Left lung (tissue), 10 donors: ENCODE measurements around the gene FAT1. TPM values are rescaled to one million over a fixed set of nuclear protein-coding genes. Genes with fewer than 3 reads are reported as not detected.

Experiments used
- ATAC-seq: fragments of 200-7000 bp; cut with Tn5 transposase; one replicate; pipeline ENCODE4 v1.9.1; 2020; ENCODE audit warnings: moderate library complexity
- DNase-seq, 4 donors: peaks; one replicate each; pipeline ENCODE4 v3.0.0-alpha.2; 2013 to 2020
- H3K27ac ChIP-seq, 2 donors: fragments of 200-600 bp; sonication (generic) in 1 of 2; one replicate each; pipeline versions ENCODE4 v1.5.0 to v1.8.0; 2020 to 2021
- H3K27me3 ChIP-seq, 2 donors: fragments of 200-600 bp; sonication (generic) in 1 of 2; one replicate each; pipeline versions ENCODE4 v1.5.0 to v1.8.0; 2020 to 2021
- H3K36me3 ChIP-seq, 2 donors: fragments of 200-600 bp; sonication (generic) in 1 of 2; one replicate each; pipeline versions ENCODE4 v1.5.0 to v1.8.0; 2020 to 2021
- H3K4me1 ChIP-seq, 2 donors: fragments of 200-600 bp; one replicate each; pipeline ENCODE4 v1.8.0; 2021
- H3K4me3 ChIP-seq, 2 donors: fragments of 200-600 bp; sonication (generic) in 1 of 2; one replicate each; pipeline versions ENCODE4 v1.5.0 to v1.8.0; 2020 to 2021; ENCODE audit warnings: mild to moderate bottlenecking in 1 of 2
- H3K9me3 ChIP-seq, 2 donors: fragments of 200-600 bp; sonication (generic) in 1 of 2; one replicate each; pipeline versions ENCODE4 v1.5.0 to v1.8.0; 2020 to 2021
- intact Hi-C, 2 donors: fragments of 100-400 bp; cut with DNase I; formaldehyde crosslinking; loops; one replicate each; pipeline versions ENCODE4 v1.11.2 to v1.14.2; 2022
- polyA plus RNA-seq, 6 donors: library from polyadenylated mRNA; unstranded; fragments of 120-200 nt; gene quantifications; one replicate each; pipeline ENCODE4 v1.2.1, GENCODE V29; 2013; ENCODE audit not compliant: insufficient read length in 6 of 6
- total RNA-seq, 2 donors: library from RNA; stranded (reverse); fragmentation: NEBNext Ultra II Directional; extraction: Animal tissue kit (Norgen Biotek cat#: 25700); gene quantifications; one replicate each; pipeline ENCODE4 v1.2.1, GENCODE V29; 2021
- TF ChIP-seq, protein P1 (sequence below), 2 donors: fragments of 200-600 bp; sonication (generic) in 1 of 2; IDR thresholded peaks; one replicate each; pipeline versions ENCODE4 v1.5.0 to v1.8.0; 2021; ENCODE audit warnings: antibody characterized with exemption in 2 of 2
- donor health status: DM: no; HTN: yes; CAD: no.
- donor health status: DM: no; HTN: no; CAD: no.

The FAT1 gene
- total and polyA plus RNA-seq, 8 donors: 70.3 to 278 (median 232) TPM

DNA sequence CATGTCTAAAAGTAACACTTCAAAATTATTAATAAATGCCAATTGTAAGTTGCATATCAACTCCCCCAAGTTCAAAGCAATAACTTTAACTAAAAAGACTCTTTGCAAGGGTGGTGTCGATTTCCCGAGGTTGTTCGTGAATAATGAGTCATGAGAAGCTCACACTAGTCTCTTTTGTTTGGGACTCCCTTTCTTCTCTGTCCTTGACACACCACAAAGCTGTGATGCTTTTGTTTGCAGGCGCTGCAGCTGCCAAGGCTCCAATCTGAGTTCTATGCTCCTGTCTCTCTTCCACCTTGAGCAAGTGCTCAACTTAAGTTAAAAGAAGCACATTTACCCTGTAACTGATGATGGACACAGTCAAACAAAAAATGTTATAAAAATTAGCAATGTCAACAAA, 65.9 kb downstream of the FAT1 start:
- TF ChIP-seq, protein P1, sequence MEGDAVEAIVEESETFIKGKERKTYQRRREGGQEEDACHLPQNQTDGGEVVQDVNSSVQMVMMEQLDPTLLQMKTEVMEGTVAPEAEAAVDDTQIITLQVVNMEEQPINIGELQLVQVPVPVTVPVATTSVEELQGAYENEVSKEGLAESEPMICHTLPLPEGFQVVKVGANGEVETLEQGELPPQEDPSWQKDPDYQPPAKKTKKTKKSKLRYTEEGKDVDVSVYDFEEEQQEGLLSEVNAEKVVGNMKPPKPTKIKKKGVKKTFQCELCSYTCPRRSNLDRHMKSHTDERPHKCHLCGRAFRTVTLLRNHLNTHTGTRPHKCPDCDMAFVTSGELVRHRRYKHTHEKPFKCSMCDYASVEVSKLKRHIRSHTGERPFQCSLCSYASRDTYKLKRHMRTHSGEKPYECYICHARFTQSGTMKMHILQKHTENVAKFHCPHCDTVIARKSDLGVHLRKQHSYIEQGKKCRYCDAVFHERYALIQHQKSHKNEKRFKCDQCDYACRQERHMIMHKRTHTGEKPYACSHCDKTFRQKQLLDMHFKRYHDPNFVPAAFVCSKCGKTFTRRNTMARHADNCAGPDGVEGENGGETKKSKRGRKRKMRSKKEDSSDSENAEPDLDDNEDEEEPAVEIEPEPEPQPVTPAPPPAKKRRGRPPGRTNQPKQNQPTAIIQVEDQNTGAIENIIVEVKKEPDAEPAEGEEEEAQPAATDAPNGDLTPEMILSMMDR (IDR thresholded peaks at IDR 0.05): no peak
- DNase-seq (no peak), ATAC-seq (no peak)
- H3K9me3 ChIP-seq: no peaks in the 10 kb centered on the region
- H3K4me3 ChIP-seq: no peak overlapping the region
- H3K4me1 ChIP-seq: no peaks in the 10 kb centered on the region
- intact Hi-C loops: no loop called here
- no peaks in the 10 kb centered on the region for H3K27me3 ChIP-seq
- H3K27ac ChIP-seq: no peak overlapping the region
- H3K36me3 ChIP-seq: no peaks in the 10 kb centered on the region

DNA sequence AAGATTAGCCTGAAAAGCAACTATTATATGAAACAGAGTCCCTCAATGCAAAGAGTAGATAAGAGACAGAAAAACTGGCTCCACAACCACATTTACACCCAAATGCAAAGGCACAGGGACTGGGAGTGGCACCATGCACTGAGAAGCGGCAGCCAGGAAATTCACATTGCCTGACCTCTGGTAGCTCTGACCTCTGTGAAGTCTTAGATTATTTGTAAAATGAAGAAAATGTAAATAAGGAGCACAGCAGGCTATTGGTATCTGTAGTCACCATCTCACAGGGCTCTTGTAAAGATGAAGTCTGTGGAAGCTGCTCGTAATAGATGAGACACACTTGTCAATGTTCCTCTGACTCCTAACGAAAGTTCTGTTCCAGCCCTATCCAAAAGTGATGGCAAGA, 69.7 kb downstream of the FAT1 start:
- Histone ChIP-seq H3K9me3 (no peaks in the 10 kb centered on the region), H3K27ac (no peak overlapping the region), H3K27me3 (no peaks in the 10 kb centered on the region), H3K36me3 (no peaks in the 10 kb centered on the region), H3K4me3 (no peak overlapping the region), H3K4me1 (no peaks in the 10 kb centered on the region)
- no peak for ATAC-seq
- intact Hi-C loops: no loop called here
- no peak for DNase-seq
- TF ChIP-seq, protein P1 (IDR thresholded peaks at IDR 0.05): no peak

DNA sequence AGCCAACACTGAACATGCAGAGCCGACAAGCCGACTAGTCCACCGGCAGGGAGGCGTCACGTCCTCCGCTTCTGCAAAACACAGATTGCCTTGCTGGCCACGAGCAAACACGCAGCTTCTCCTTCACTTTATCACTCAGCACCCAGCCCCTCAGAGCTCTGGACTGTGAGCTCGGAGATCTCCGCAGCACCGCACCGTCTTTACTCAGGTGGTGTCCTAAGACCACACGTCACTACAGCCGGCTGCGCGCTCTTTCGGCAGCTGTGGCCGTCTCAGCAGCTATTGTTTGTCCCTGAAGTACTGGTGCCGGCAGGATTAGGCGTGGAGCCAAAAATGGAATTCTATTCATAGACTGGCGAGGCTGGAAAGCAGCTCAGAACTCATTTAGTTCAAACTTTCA, 72.0 kb downstream of the FAT1 start:
- intact Hi-C loops: no loop called here
- ATAC-seq: peak; percentile 56
- peak in 2 of 4 donors; percentile 44 to 66 for DNase-seq
- no peaks in the 10 kb centered on the region for H3K4me1 ChIP-seq
- no peak overlapping the region for H3K27ac ChIP-seq
- H3K9me3 ChIP-seq: no peaks in the 10 kb centered on the region
- no peaks in the 10 kb centered on the region for H3K36me3 ChIP-seq
- H3K4me3 ChIP-seq: no peak overlapping the region
- TF ChIP-seq, protein P1 (IDR thresholded peaks at IDR 0.05): no peak
- H3K27me3 ChIP-seq: no peaks in the 10 kb centered on the region

DNA sequence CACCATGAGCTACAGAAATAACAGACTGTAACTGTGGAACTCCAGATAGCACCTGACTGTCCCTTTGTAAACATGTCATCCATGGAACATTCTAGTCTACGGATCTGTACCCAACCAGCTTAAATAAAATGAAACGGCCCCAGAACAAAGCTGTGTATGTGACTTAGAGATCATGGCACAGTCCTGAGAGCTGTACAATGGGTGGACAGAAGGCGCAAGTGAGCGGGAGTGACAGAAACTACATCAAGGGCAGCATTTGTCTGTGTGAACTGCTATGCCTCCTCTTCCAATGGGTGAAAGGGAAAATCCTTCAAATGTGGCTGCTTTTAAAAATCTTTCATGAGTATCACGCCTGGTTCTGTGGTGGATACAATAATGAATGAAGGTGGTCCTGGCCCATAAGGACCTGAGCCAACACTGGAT, 72.5 kb downstream of the FAT1 start:
- no peaks in the 10 kb centered on the region for H3K36me3 ChIP-seq
- H3K4me1 ChIP-seq: no peaks in the 10 kb centered on the region
- no peak for DNase-seq
- TF ChIP-seq, protein P1 (IDR thresholded peaks at IDR 0.05): no peak
- intact Hi-C loops: no loop called here
- H3K9me3 ChIP-seq: no peaks in the 10 kb centered on the region
- H3K4me3 ChIP-seq: no peak overlapping the region
- no peak overlapping the region for H3K27ac ChIP-seq
- no peak for ATAC-seq
- no peaks in the 10 kb centered on the region for H3K27me3 ChIP-seq

DNA sequence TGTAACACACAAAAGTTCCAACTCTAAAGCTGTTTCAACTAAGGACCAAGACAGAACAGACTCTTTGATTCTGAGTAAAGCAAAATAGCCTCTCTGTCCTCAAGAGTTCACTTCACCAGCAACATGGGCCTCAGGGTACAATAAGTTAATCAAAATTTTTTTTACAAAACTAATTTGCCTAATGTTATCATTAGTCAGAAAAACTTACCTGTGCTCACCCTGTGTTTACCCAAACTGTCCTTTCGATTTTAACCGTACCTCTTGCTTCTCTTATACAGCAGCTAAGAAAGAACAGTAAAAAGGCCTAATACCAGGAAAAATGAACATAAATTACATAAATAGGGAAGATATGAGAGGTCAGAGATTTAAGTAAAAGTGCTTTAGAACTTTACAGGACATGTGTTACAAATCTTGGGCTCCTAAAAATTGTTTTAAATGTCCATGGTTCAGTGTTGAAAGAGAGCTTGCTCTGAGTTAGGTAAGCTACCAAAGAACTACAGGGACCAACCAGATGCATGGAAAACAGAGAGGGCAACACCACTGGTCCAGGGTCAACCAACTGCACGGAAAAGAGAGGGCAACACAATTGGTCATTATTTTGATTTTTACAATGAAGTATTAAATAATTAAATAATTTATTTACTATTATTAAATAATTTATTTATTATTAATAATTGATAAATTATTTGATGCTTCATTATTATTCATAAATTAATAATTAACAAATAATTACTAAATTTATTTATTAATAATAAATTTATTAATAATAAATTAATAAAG, 73.1 kb downstream of the FAT1 start:
- Histone ChIP-seq H3K27me3 (no peaks in the 10 kb centered on the region), H3K4me1 (no peaks in the 10 kb centered on the region), H3K27ac (no peak overlapping the region), H3K4me3 (no peak overlapping the region), H3K9me3 (no peaks in the 10 kb centered on the region), H3K36me3 (no peaks in the 10 kb centered on the region)
- TF ChIP-seq, protein P1 (IDR thresholded peaks at IDR 0.05): no peak
- no peak for DNase-seq
- ATAC-seq: no peak
- intact Hi-C loops: no loop called here
